ENCODE results near the gene ZBTB9. TPM values are rescaled to one million over a fixed set of nuclear protein-coding genes. Genes with fewer than 3 reads are reported as not detected.
A peak's percentile ranks its signal among the peaks of the same experiment; 100 is the strongest.

The ZBTB9 gene
- total RNA-seq, 1 experiment from 2014 or later: 16.9 TPM

DNA sequence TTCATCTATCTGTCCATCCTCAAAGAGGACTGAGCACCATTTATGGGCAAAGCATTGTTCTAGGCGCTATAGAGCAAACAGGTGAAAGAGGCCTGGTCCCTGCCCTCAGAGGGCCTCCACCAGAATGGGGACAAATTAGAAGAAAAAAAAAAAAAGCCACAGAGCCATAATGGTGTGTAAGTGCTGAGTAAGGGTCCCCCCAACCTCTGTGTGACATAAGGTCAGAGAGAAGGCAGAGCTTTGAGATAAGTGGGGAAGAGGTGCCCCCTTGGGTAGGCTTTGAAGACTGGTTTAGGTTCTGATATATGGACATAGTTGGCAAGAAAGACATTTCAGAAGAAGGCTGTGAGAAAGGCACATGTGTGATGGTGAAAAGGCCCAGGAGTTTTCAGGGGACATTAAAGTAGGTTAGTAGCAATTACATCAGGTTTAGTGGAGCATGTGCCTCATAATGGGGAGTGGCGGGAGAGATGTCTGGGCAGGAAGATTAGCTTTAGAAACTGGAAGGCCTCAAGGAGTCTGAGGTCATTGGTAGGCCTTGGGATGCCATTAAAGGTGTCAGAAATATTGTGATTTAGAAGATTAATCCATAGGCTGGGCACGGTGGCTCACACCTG is 15.3 kb upstream of the ZBTB9 start:
- H3K4me1 ChIP-seq (ENCODE audit: insufficient read depth, low read length, poor library complexity, severe bottlenecking): no peaks in the 10 kb centered on the region
- peaks cover 67% of the 10 kb centered on the region for H3K36me3 ChIP-seq (ENCODE audit: insufficient read depth, low read length, poor library complexity, severe bottlenecking)
- intact Hi-C loops (cut with micrococcal nuclease; ENCODE audit: unreplicated experiment): no loop called here
- H3K4me3 ChIP-seq (ENCODE audit: low read depth, low read length, poor library complexity, severe bottlenecking): no peak overlapping the region
- H3K9me3 ChIP-seq (ENCODE audit: low read depth, low read length, poor library complexity, severe bottlenecking): no peaks in the 10 kb centered on the region
- H3K27ac ChIP-seq (ENCODE audit: low read depth, low read length, poor library complexity, severe bottlenecking): no peak overlapping the region
- TSS peak; percentile 19 for BruUV-seq (replicated peaks)
- CTCF ChIA-PET: no interaction called here
- POLR2A ChIA-PET (ENCODE audit: low non-redundant PET): no interaction called here
- H3K27me3 ChIP-seq (replicated peaks; ENCODE audit: insufficient read depth, low read depth, low read length, poor library complexity): no peaks in the 10 kb centered on the region
- DNase-seq (ENCODE audit: low spot score): no peak
- no peak for TF ChIP-seq EZH2 (IDR thresholded peaks at IDR 0.05; ENCODE audit: borderline replicate concordance, low read depth, low read length, poor library complexity, severe bottlenecking)
- TF ChIP-seq, protein P1, sequence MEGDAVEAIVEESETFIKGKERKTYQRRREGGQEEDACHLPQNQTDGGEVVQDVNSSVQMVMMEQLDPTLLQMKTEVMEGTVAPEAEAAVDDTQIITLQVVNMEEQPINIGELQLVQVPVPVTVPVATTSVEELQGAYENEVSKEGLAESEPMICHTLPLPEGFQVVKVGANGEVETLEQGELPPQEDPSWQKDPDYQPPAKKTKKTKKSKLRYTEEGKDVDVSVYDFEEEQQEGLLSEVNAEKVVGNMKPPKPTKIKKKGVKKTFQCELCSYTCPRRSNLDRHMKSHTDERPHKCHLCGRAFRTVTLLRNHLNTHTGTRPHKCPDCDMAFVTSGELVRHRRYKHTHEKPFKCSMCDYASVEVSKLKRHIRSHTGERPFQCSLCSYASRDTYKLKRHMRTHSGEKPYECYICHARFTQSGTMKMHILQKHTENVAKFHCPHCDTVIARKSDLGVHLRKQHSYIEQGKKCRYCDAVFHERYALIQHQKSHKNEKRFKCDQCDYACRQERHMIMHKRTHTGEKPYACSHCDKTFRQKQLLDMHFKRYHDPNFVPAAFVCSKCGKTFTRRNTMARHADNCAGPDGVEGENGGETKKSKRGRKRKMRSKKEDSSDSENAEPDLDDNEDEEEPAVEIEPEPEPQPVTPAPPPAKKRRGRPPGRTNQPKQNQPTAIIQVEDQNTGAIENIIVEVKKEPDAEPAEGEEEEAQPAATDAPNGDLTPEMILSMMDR (conservative IDR thresholded peaks at IDR 0.05; ENCODE audit: low read depth, low read length): no peak

DNA sequence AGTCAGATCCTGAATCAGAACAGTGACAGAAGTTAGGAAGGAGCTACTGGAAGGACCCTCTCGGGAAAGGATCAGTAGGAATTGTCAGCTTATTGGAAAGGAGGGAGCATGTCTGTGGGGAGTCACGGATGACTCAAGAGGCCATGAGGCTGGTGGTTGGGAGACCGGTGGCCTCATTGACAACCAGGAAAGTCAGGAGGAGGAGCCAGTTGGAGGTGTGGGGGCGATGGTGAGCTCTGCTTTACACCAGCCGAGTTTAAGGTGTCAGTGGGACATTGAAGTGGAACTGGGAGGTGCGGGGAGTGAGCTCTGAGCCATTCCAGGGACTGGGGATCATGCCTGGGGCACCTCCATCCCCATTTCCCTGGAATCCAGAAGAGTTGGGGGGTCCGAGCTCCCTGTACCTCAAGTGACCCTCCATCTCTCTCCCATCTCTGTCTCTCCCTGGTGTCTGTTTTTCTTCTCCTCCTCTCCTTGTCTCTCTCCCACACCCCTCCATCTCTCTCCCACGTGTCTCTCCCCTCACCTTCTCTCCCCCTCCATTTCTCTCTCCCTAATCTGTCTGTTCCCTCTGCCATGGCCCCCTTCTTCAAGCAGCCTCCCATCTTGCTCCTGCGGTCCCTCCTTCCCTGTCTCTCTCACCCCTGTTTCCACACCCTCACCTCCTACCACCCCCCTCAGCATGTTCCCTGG is 14.3 kb upstream of the ZBTB9 start:
- DNase-seq (ENCODE audit: low spot score): no peak
- BruUV-seq (replicated peaks): no TSS peak
- no peaks in the 10 kb centered on the region for H3K4me1 ChIP-seq (ENCODE audit: insufficient read depth, low read length, poor library complexity, severe bottlenecking)
- no peak for TF ChIP-seq EZH2 (IDR thresholded peaks at IDR 0.05; ENCODE audit: borderline replicate concordance, low read depth, low read length, poor library complexity, severe bottlenecking)
- TF ChIP-seq, protein P1 (conservative IDR thresholded peaks at IDR 0.05; ENCODE audit: low read depth, low read length): no peak
- peak overlapping the region; percentile 10 for H3K27ac ChIP-seq (ENCODE audit: low read depth, low read length, poor library complexity, severe bottlenecking)
- H3K4me3 ChIP-seq (ENCODE audit: low read depth, low read length, poor library complexity, severe bottlenecking): no peak overlapping the region
- H3K36me3 ChIP-seq (ENCODE audit: insufficient read depth, low read length, poor library complexity, severe bottlenecking): peaks cover 67% of the 10 kb centered on the region
- H3K27me3 ChIP-seq (replicated peaks; ENCODE audit: insufficient read depth, low read depth, low read length, poor library complexity): no peaks in the 10 kb centered on the region
- ChIA-PET CTCF (no interaction called here), POLR2A (ENCODE audit: low non-redundant PET) (interaction anchor here (0.7 kb wide), 1 partner anchor 14 kb away, joined by 5 read pairs; the partner anchor contains the start of gene ZBTB9)
- H3K9me3 ChIP-seq (ENCODE audit: low read depth, low read length, poor library complexity, severe bottlenecking): no peaks in the 10 kb centered on the region
- intact Hi-C loops (cut with micrococcal nuclease; ENCODE audit: unreplicated experiment): no loop called here

DNA sequence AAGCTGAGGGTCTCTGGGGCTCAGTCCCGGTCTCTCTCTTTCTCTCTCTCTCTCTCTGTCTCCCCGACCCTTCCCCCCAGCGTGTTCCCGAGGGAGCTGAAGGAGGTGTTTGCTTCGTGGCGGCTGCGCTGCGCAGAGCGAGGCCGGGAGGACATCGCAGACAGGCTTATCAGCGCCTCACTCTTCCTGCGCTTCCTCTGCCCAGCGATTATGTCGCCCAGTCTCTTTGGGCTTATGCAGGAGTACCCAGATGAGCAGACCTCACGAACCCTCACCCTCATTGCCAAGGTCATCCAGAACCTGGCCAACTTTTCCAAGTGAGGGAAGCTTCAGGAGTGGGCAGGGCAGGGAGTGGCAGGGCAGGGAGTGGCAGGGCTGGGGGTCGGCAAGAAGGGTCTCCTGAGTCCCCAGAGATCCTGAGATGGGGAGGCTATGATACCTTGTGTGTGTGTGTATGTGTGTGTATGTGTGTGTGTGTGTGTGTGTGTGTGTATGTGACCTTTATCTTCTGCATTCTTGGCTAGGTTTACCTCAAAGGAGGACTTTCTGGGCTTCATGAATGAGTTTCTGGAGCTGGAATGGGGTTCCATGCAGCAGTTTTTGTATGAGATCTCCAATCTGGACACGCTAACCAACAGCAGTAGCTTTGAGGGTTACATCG is 13.6 kb upstream of the ZBTB9 start:
- ChIA-PET CTCF (no interaction called here), POLR2A (ENCODE audit: low non-redundant PET) (no interaction called here)
- Histone ChIP-seq H3K4me1 (ENCODE audit: insufficient read depth, low read length, poor library complexity, severe bottlenecking) (no peaks in the 10 kb centered on the region), H3K36me3 (ENCODE audit: insufficient read depth, low read length, poor library complexity, severe bottlenecking) (peaks cover 62% of the 10 kb centered on the region), H3K27ac (ENCODE audit: low read depth, low read length, poor library complexity, severe bottlenecking) (no peak overlapping the region), H3K4me3 (ENCODE audit: low read depth, low read length, poor library complexity, severe bottlenecking) (no peak overlapping the region), H3K9me3 (ENCODE audit: low read depth, low read length, poor library complexity, severe bottlenecking) (no peaks in the 10 kb centered on the region), H3K27me3 (replicated peaks; ENCODE audit: insufficient read depth, low read depth, low read length, poor library complexity) (no peaks in the 10 kb centered on the region)
- intact Hi-C loops (cut with micrococcal nuclease; ENCODE audit: unreplicated experiment): no loop called here
- BruUV-seq (replicated peaks): TSS peak; percentile 7
- no peak for TF ChIP-seq EZH2 (IDR thresholded peaks at IDR 0.05; ENCODE audit: borderline replicate concordance, low read depth, low read length, poor library complexity, severe bottlenecking)
- TF ChIP-seq, protein P1 (conservative IDR thresholded peaks at IDR 0.05; ENCODE audit: low read depth, low read length): no peak
- DNase-seq (ENCODE audit: low spot score): no peak
